C1 segment of cervical spinal cord (tissue), 14 donors: Measurements from ENCODE around the gene NMD3.
"Not testable (repeated sequence)": the region's sequence is repeated elsewhere in the genome, so short reads cannot be mapped to it uniquely, and the experiment has no call there.

Source experiments
- DNase-seq, 14 donors: peaks; one replicate each; lab custom pipeline; 2025; lab: John Stamatoyannopoulos, UW

The NMD3 gene

DNA sequence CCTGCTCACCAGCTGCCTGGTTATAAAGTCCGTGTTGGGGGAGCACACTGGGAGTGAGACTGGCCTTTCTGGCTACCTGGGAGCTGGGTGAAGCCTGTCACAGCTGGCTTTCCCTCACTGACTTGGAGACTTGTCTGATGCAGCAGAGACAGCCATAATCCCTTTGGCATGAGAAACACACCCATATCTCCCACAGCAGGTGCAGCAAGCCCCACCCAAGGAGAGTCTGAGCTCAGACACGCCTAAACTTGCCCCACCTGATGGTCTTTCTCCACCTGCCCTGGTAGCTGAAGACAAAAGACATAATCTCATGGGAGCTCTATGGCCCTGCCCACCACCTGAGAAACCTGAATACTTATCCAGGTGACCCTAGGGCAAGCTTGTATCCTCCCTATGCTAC lies 54.8 kb downstream of the NMD3 start:
- DNase-seq: no peak

DNA sequence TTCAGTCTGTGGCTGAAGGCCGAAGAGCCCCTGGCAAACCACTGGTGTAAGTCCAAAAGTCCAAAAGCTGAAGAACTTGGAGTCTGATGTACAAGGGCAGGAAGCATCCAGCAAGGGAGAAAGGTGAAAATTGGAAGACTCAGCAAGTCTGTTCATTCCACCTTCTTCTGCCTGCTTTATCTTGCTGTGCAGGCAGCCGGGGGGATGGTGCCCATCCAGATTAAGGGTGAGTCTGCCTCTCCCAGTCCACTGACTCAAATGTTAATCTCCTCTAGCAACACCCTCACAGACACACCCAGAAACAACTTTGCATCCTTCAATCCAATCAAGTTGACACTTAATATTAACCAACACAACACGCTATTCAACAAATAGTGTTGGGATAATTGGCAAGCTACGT lies 61.3 kb downstream of the NMD3 start:
- not testable (repeated sequence) for DNase-seq

DNA sequence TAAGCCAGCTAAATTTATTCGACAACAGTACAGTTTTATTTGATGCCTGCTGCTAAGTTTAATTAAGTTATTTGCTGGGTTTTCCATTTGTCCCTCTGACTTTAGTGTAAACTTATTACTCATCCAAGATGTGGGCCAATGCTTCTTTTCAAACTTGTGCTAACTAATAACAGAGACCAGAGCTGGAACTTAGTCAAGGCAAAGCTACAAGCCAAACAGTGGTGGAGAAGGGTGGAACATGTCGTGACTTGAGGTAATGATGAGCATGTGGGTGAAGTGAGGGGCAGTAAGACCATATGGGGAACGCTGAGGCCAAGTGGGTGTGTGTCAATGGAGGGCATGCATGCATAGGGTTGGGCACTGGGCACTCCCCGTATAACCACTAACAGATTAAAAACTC lies 63.9 kb downstream of the NMD3 start:
- no peak for DNase-seq

DNA sequence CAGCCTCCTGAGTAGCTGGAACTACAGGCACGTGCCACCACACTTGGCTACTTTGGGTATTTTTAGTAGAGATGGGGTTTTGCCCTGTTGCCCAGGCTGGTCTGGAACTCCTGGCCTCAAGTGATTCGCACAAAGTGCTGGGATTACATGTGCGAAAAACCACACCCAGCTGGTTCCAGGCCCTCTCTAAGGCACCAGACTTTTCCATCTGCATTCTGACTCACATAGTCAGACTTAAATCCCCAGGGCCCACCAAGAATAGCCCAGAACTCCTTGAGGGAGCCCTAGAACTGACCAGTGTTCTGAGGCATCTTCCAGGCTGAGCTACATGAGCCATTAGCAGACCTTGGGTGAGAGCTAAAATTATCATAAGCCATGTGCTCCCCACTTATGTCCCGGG lies 68.1 kb downstream of the NMD3 start:
- DNase-seq: no peak

DNA sequence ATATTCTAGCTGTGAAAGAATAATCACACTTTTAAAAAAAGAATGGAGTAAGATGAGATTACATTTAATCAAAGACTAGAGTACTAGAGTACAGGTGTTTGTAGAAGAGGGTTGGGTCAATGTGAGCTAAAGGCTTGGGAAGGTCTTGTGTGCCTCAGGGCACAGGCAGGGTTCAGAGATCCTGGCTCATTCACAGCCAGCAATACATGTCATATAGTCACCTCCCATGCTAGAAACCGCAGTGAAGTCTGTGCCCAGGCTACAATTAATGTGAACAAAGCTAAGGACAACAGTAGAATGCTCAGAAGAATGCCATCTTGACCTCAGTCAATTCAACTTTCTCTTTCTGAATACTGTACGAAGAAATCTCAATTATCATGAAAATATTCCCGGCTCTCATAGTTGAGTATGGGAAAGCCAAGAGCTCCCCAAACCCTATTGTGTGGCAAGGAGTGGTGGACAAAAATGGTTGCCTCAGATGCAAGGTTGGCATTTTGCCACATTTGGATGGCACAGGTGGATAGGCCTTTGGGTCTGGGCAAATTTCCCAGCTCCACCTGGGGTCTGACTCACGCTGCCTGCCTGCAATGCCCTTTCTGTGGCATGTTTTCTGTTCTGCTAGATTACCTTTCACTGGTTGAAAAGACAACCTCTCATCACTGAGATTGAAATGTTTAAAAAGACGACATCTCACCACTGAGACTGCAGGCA lies 70.2 kb downstream of the NMD3 start:
- DNase-seq: peak in 1 of 14 donors; percentile 47

DNA sequence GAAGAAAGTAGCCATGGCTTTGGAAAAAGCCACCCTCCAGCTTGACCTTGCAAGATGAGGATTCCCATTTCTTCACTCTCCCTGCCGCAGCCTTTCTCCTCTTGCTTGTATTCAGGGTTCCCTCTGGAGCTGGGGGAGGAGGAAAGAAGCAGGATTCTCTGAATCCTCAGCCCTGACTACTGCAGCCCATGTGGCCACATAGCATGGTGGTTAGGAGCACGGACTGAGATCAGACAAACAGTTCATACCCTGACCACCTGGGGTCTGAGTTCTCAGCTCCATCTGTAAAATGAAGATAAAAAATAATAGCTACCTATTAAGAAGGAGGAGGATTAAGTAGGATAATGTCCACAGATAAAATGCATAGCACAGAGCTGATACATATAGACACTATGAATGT lies 72.3 kb downstream of the NMD3 start:
- no peak for DNase-seq

DNA sequence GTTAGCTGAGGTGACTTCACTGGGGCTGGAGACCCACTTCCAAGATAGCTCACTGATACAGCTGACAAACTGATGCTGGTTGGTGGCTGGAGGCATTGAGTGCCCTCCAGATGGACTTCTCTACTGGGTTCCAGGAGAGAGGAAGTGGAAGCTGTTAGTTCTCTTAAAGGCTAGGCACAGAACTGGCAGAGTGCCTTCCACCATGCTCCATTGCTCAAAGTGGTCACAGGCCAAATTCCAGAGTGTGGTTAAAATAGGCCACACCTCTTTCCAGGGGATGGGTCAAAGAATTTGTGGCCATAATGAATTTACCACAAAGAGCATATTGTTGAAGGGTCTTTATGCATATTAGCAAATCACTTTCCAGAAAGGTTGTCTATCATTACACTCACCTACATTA lies 74.2 kb downstream of the NMD3 start:
- DNase-seq: no peak

DNA sequence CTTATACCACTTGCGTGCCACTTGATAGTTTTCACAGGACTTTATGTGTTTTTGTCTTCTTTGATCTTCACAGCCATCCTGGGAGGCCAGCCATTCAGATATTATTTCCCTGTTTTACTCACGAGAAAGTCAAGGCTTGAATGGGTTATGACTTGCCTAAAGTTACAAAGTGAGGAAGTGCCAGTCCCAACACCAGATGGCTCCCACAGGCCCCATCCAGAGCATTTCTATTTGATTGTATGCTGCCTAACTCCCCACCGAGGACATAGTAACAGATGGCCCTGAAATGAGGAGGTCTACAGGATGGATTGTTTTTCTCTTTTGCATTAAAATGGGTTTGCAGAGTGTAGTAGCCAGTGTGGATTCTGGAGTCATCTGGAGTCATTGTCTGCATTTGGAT lies 75.7 kb downstream of the NMD3 start:
- peak in 1 of 14 donors; percentile 35 for DNase-seq
